ENCODE results near the gene TBC1D10A.

- no peak for TF ChIP-seq FOXM1 (IDR thresholded peaks at IDR 0.05; ENCODE audit: borderline replicate concordance, low read depth)
- no peak for TF ChIP-seq TAF1 (IDR thresholded peaks at IDR 0.05; ENCODE audit: low read depth)
- TF ChIP-seq NFIC (IDR thresholded peaks at IDR 0.05), result no peak
- no peak for TF ChIP-seq REST (IDR thresholded peaks at IDR 0.05; ENCODE audit: low read depth)
- TF ChIP-seq EGR1 (IDR thresholded peaks at IDR 0.05), result no peak
- TF ChIP-seq CEBPB (IDR thresholded peaks at IDR 0.05), result no peak
- TF ChIP-seq CREB1 (IDR thresholded peaks at IDR 0.05; ENCODE audit: low read depth), result no peak
- no peak for TF ChIP-seq TEAD4 (IDR thresholded peaks at IDR 0.05)
- no peak for TF ChIP-seq YY1 (IDR thresholded peaks at IDR 0.05; ENCODE audit: low read depth)
- TF ChIP-seq MAX (IDR thresholded peaks at IDR 0.05), result no peak
- TF ChIP-seq RAD21 (IDR thresholded peaks at IDR 0.05; ENCODE audit: low read depth), result no peak
Observed at GRCh38 chr22:30357650-30358215, 31.0 kb upstream of the TBC1D10A start.
